ENCODE measurements around the gene MS4A6A. TPM values are rescaled to one million over a fixed set of nuclear protein-coding genes. Genes with fewer than 3 reads are reported as not detected.

Gene MS4A6A
- total and polyA plus RNA-seq, 9 of the 15 experiments (the other 6 are each of a cell fraction or from before 2014, with no cell fraction given), result 0.57 to 9.5 (median 4.2) TPM

DNA sequence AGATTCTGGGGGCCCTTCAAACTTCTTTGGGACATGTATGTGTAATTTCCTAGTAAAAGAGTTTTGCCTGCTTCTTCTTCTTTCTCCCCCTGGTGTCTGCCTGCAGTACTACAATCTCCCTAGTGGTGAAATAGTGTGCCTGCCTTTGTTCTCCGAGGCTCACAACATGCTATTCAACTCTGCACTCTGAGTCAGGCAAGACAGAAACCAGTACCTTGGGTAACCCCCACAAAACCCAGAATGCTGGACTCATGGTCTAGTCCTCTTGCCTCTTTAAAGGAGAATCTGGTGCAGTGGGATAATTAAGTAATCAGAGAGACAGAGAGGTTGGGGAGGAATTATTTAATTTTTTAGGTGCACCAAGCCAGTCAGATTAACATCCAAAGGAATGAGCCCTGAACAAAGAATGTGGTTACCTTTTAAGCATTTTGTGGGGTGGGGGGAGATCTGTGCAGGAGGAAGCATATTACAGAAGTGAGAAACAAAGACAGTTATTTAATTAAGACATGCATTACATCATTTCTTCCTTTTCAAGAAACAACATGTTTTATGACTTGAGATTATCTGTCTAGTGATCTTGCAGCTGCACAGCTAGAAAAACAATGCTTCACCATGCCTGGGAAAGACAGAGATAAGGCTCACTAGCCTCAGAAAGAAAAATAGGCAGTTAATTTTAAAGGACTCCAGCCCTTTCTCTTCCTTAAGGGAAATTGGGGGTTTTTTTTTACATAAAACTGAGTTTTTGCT is 11.0 kb upstream of the MS4A6A start (continued):
- TF ChIP-seq, protein P1, sequence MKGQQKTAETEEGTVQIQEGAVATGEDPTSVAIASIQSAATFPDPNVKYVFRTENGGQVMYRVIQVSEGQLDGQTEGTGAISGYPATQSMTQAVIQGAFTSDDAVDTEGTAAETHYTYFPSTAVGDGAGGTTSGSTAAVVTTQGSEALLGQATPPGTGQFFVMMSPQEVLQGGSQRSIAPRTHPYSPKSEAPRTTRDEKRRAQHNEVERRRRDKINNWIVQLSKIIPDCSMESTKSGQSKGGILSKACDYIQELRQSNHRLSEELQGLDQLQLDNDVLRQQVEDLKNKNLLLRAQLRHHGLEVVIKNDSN (CRISPR knock-in tag; IDR thresholded peaks at IDR 0.05), result no peak
- peak; percentile 70 for TF ChIP-seq CBFA2T2 (conservative IDR thresholded peaks at IDR 0.05)
- TF ChIP-seq RBM39 (optimal IDR thresholded peaks at IDR 0.05; ENCODE audit: low read depth, low read length), result no peak
- TF ChIP-seq, protein P2, sequence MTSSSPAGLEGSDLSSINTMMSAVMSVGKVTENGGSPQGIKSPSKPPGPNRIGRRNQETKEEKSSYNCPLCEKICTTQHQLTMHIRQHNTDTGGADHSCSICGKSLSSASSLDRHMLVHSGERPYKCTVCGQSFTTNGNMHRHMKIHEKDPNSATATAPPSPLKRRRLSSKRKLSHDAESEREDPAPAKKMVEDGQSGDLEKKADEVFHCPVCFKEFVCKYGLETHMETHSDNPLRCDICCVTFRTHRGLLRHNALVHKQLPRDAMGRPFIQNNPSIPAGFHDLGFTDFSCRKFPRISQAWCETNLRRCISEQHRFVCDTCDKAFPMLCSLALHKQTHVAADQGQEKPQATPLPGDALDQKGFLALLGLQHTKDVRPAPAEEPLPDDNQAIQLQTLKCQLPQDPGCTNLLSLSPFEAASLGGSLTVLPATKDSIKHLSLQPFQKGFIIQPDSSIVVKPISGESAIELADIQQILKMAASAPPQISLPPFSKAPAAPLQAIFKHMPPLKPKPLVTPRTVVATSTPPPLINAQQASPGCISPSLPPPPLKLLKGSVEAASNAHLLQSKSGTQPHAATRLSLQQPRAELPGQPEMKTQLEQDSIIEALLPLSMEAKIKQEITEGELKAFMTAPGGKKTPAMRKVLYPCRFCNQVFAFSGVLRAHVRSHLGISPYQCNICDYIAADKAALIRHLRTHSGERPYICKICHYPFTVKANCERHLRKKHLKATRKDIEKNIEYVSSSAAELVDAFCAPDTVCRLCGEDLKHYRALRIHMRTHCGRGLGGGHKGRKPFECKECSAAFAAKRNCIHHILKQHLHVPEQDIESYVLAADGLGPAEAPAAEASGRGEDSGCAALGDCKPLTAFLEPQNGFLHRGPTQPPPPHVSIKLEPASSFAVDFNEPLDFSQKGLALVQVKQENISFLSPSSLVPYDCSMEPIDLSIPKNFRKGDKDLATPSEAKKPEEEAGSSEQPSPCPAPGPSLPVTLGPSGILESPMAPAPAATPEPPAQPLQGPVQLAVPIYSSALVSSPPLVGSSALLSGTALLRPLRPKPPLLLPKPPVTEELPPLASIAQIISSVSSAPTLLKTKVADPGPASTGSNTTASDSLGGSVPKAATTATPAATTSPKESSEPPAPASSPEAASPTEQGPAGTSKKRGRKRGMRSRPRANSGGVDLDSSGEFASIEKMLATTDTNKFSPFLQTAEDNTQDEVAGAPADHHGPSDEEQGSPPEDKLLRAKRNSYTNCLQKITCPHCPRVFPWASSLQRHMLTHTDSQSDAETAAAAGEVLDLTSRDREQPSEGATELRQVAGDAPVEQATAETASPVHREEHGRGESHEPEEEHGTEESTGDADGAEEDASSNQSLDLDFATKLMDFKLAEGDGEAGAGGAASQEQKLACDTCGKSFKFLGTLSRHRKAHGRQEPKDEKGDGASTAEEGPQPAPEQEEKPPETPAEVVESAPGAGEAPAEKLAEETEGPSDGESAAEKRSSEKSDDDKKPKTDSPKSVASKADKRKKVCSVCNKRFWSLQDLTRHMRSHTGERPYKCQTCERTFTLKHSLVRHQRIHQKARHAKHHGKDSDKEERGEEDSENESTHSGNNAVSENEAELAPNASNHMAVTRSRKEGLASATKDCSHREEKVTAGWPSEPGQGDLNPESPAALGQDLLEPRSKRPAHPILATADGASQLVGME (CRISPR knock-in tag; IDR thresholded peaks at IDR 0.05), result no peak
- 0 out of 2 replicates have a peak, but pooled peaks have one; percentile 36 for TF ChIP-seq ESRRA (IDR thresholded peaks at IDR 0.05; ENCODE audit: borderline replicate concordance, low read depth)
- TF ChIP-seq ZNF239 (CRISPR knock-in tag; IDR thresholded peaks at IDR 0.05), result no peak
- TF ChIP-seq DPF2 (IDR thresholded peaks at IDR 0.05), result peak; percentile 67; the same call in 1 of the 2 replicates
- TF ChIP-seq TCF3 (CRISPR knock-in tag; IDR thresholded peaks at IDR 0.05), result peak; percentile 42; the same call in 1 of the 2 replicates
- TF ChIP-seq SRSF1 (IDR thresholded peaks at IDR 0.05; ENCODE audit: low read depth, low read length), result no peak
- TF ChIP-seq MAZ (CRISPR knock-in tag; conservative IDR thresholded peaks at IDR 0.05 in 1 of 2, IDR thresholded peaks at IDR 0.05 in 1 of 2), result 0 out of 4 replicates have a peak, but pooled peaks of 1 of the 2 experiments have one; percentile 17
- TF ChIP-seq, protein P3, sequence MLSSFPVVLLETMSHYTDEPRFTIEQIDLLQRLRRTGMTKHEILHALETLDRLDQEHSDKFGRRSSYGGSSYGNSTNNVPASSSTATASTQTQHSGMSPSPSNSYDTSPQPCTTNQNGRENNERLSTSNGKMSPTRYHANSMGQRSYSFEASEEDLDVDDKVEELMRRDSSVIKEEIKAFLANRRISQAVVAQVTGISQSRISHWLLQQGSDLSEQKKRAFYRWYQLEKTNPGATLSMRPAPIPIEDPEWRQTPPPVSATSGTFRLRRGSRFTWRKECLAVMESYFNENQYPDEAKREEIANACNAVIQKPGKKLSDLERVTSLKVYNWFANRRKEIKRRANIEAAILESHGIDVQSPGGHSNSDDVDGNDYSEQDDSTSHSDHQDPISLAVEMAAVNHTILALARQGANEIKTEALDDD (IDR thresholded peaks at IDR 0.05), result peak; percentile 71
- peak; percentile 39; the same call in 1 of the 2 replicates for TF ChIP-seq FOXM1 (IDR thresholded peaks at IDR 0.05; ENCODE audit: low read depth)
- TF ChIP-seq FOXM1 (CRISPR knock-in tag; IDR thresholded peaks at IDR 0.05; ENCODE audit: low read depth), result no peak
- no peak for TF ChIP-seq ZKSCAN1 (IDR thresholded peaks at IDR 0.05; ENCODE audit: low read depth, low read length)
- TF ChIP-seq BCL6 (CRISPR knock-in tag; IDR thresholded peaks at IDR 0.05), result no peak
- no peak for TF ChIP-seq MCM3 (IDR thresholded peaks at IDR 0.05)
- TF ChIP-seq, protein P4, sequence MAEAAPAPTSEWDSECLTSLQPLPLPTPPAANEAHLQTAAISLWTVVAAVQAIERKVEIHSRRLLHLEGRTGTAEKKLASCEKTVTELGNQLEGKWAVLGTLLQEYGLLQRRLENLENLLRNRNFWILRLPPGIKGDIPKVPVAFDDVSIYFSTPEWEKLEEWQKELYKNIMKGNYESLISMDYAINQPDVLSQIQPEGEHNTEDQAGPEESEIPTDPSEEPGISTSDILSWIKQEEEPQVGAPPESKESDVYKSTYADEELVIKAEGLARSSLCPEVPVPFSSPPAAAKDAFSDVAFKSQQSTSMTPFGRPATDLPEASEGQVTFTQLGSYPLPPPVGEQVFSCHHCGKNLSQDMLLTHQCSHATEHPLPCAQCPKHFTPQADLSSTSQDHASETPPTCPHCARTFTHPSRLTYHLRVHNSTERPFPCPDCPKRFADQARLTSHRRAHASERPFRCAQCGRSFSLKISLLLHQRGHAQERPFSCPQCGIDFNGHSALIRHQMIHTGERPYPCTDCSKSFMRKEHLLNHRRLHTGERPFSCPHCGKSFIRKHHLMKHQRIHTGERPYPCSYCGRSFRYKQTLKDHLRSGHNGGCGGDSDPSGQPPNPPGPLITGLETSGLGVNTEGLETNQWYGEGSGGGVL (CRISPR knock-in tag; IDR thresholded peaks at IDR 0.05), result no peak
- 0 out of 2 replicates have a peak, but pooled peaks have one; percentile 23 for TF ChIP-seq SP1 (CRISPR knock-in tag; IDR thresholded peaks at IDR 0.05)
- TF ChIP-seq ZNF197 (CRISPR knock-in tag; IDR thresholded peaks at IDR 0.05; ENCODE audit: low read depth), result 0 out of 2 replicates have a peak, but pooled peaks have one; percentile 8
- TF ChIP-seq SOX6 (IDR thresholded peaks at IDR 0.05), result peak; percentile 95

Data from K562 (cell line).